Osteocyte (in vitro differentiated cells): ENCODE data around the gene TIMD4. TPM values are rescaled to one million over a fixed set of nuclear protein-coding genes. Genes with fewer than 3 reads are reported as not detected.

Experiments used
- DNase-seq: peaks from one replicate; pipeline ENCODE4 v3.0.0; 2021; ENCODE audit warnings: mixed read lengths; ENCODE audit not compliant: unreplicated experiment; ENCODE audit errors: extremely low spot score
- H3K27ac Mint-ChIP-seq: one replicate; pipeline ENCODE4 v1.8.0; 2021; ENCODE audit warnings: mild to moderate bottlenecking, mixed read lengths; ENCODE audit not compliant: unreplicated experiment
- H3K27me3 Mint-ChIP-seq: one replicate; pipeline ENCODE4 v1.8.0; 2021; ENCODE audit warnings: mixed read lengths; ENCODE audit not compliant: unreplicated experiment
- H3K36me3 Mint-ChIP-seq: one replicate; pipeline ENCODE4 v1.8.0; 2021; ENCODE audit warnings: mixed read lengths; ENCODE audit not compliant: unreplicated experiment
- H3K4me1 Mint-ChIP-seq: one replicate; pipeline ENCODE4 v1.8.0; 2021; ENCODE audit warnings: mixed read lengths; ENCODE audit not compliant: unreplicated experiment
- H3K4me3 Mint-ChIP-seq: one replicate; pipeline ENCODE4 v1.8.0; 2021; ENCODE audit warnings: mild to moderate bottlenecking, moderate library complexity, mixed read lengths; ENCODE audit not compliant: unreplicated experiment
- H3K9me3 Mint-ChIP-seq: one replicate; pipeline ENCODE4 v1.8.0; 2021; ENCODE audit warnings: mixed read lengths; ENCODE audit not compliant: unreplicated experiment
- CTCF ChIP-seq: fragments of 200-600 bp; sonication (generic); IDR thresholded peaks from 2 replicates; pipeline ENCODE4 v1.5.0; 2021; ENCODE audit warnings: antibody characterized with exemption, mild to moderate bottlenecking, moderate library complexity
- total RNA-seq: library from RNA; stranded (reverse); gene quantifications from 2 replicates; pipeline ENCODE4 v1.2.1, GENCODE V29; 2021

TIMD4 gene
- total RNA-seq, 1 donor from 2014 or later: not detected

GRCh38 chr5:156906807-156907206, 56.2 kb downstream of the TIMD4 start:
- Mint-ChIP-seq H3K9me3 (no peaks in the 10 kb centered on the region), H3K27ac (no peak overlapping the region)

GRCh38 chr5:156896546-156896945, 66.5 kb downstream of the TIMD4 start:
- no peak overlapping the region for H3K4me3 Mint-ChIP-seq
- no peak overlapping the region for H3K27ac Mint-ChIP-seq
- H3K27me3 Mint-ChIP-seq: no peaks in the 10 kb centered on the region
- H3K9me3 Mint-ChIP-seq: no peaks in the 10 kb centered on the region
- H3K36me3 Mint-ChIP-seq: no peaks in the 10 kb centered on the region
- H3K4me1 Mint-ChIP-seq: no peaks in the 10 kb centered on the region
- DNase-seq: no peak
- no peak for TF ChIP-seq CTCF

More at GRCh38 chr5:156906807-156907206, 56.2 kb downstream of the TIMD4 start:
- H3K36me3 Mint-ChIP-seq: no peaks in the 10 kb centered on the region
- H3K4me3 Mint-ChIP-seq: no peak overlapping the region
- H3K27me3 Mint-ChIP-seq: no peaks in the 10 kb centered on the region
- TF ChIP-seq CTCF: no peak
- no peaks in the 10 kb centered on the region for H3K4me1 Mint-ChIP-seq
- no peak for DNase-seq

- Mint-ChIP-seq H3K27ac (no peak overlapping the region), H3K4me1 (no peaks in the 10 kb centered on the region), H3K9me3 (no peaks in the 10 kb centered on the region), H3K36me3 (no peaks in the 10 kb centered on the region), H3K27me3 (peaks cover 10% of the 10 kb centered on the region), H3K4me3 (no peak overlapping the region)
- DNase-seq: no peak
- no peak for TF ChIP-seq CTCF
These were observed 69.5 kb downstream of the TIMD4 start for GRCh38 chr5:156893517-156893916.

GRCh38 chr5:156892864-156893263, 70.2 kb downstream of the TIMD4 start:
- H3K27me3 Mint-ChIP-seq: peaks cover 10% of the 10 kb centered on the region
- no peaks in the 10 kb centered on the region for H3K36me3 Mint-ChIP-seq
- no peak overlapping the region for H3K27ac Mint-ChIP-seq
- H3K4me3 Mint-ChIP-seq: no peak overlapping the region
- no peaks in the 10 kb centered on the region for H3K4me1 Mint-ChIP-seq
- DNase-seq: no peak
- TF ChIP-seq CTCF: no peak
- no peaks in the 10 kb centered on the region for H3K9me3 Mint-ChIP-seq

- no peak for DNase-seq
- Mint-ChIP-seq H3K4me3 (no peak overlapping the region), H3K4me1 (no peaks in the 10 kb centered on the region), H3K9me3 (no peaks in the 10 kb centered on the region), H3K27ac (no peak overlapping the region), H3K36me3 (no peaks in the 10 kb centered on the region), H3K27me3 (peaks cover 10% of the 10 kb centered on the region)
- no peak for TF ChIP-seq CTCF
These were observed 70.8 kb downstream of the TIMD4 start for GRCh38 chr5:156892223-156892622.
